GM18511 (cell line): Measurements from ENCODE around the gene RNF138.
"Not testable (repeated sequence)": the region's sequence is repeated elsewhere in the genome, so short reads cannot be mapped to it uniquely, and the experiment has no call there.

Experiments used
- ATAC-seq: cut with Tn5 transposase; IDR thresholded peaks from one replicate; pipeline ENCODE4 v1.9.1; 2021; ENCODE audit warnings: mild to moderate bottlenecking, moderate library complexity; ENCODE audit not compliant: unreplicated experiment

Gene RNF138

GRCh38 chr18:32167980-32168730, 76.5 kb downstream of the RNF138 start:
- no peak for ATAC-seq

- ATAC-seq: no peak
Observed at GRCh38 chr18:32173654-32174053, 82.0 kb downstream of the RNF138 start.

- no peak for ATAC-seq
Observed at GRCh38 chr18:32174719-32175118, 83.0 kb downstream of the RNF138 start.

- ATAC-seq: no peak
Observed at GRCh38 chr18:32175265-32175664, 83.6 kb downstream of the RNF138 start.

GRCh38 chr18:32176745-32177144, 85.1 kb downstream of the RNF138 start:
- not testable (repeated sequence) for ATAC-seq

GRCh38 chr18:32177530-32177929, 85.9 kb downstream of the RNF138 start:
- no peak for ATAC-seq
